Neural progenitor cell (in vitro differentiated cells): ENCODE results near the gene SLAMF6. TPM values are rescaled to one million over a fixed set of nuclear protein-coding genes. Genes with fewer than 3 reads are reported as not detected.

Experiments used
- DNase-seq: peaks from one replicate; pipeline ENCODE4 v3.0.0-alpha.2; 2016; ENCODE audit warnings: low spot score
- H2AFZ ChIP-seq: fragments of 200-600 bp; sonication (generic); replicated peaks from 2 replicates; pipeline ENCODE4 v1.6.1; 2016; ENCODE audit warnings: antibody characterized with exemption
- H3F3A ChIP-seq: fragments of 200-600 bp; sonication (generic); 2 replicates; pipeline ENCODE4 v1.6.1; 2016; ENCODE audit warnings: antibody characterized with exemption, low read depth
- H3K27ac ChIP-seq: fragments of 200-600 bp; sonication (generic); 2 replicates; pipeline ENCODE4 v1.5.1; 2016; ENCODE audit warnings: mild to moderate bottlenecking
- H3K27me3 ChIP-seq: fragments of 200-600 bp; sonication (generic); 2 replicates; pipeline ENCODE4 v1.6.1; 2016; ENCODE audit warnings: mild to moderate bottlenecking, moderate library complexity
- H3K36me3 ChIP-seq: fragments of 200-600 bp; sonication (generic); 2 replicates; pipeline ENCODE4 v1.5.1; 2016
- H3K4me1 ChIP-seq: fragments of 200-600 bp; sonication (generic); 2 replicates; pipeline ENCODE4 v1.6.1; 2016; ENCODE audit warnings: mixed run types
- H3K4me2 ChIP-seq: fragments of 200-600 bp; sonication (generic); 2 replicates; pipeline ENCODE4 v1.6.1; 2016
- H3K4me3 ChIP-seq: fragments of 200-600 bp; sonication (generic); 2 replicates; pipeline ENCODE4 v1.5.1; 2016
- H3K79me2 ChIP-seq: fragments of 200-600 bp; sonication (generic); 2 replicates; pipeline ENCODE4 v1.6.1; 2016; ENCODE audit warnings: low read depth
- H3K9ac ChIP-seq: fragments of 200-600 bp; sonication (generic); 2 replicates; pipeline ENCODE4 v1.6.1; 2016
- H3K9me3 ChIP-seq: fragments of 200-600 bp; sonication (generic); 2 replicates; pipeline ENCODE4 v1.5.1; 2016; ENCODE audit warnings: low read depth
- H4K20me1 ChIP-seq: fragments of 200-600 bp; sonication (generic); 2 replicates; pipeline ENCODE4 v1.6.1; 2016; ENCODE audit warnings: low read depth
- H3K27ac Mint-ChIP-seq: 3 replicates; pipeline ENCODE4 v1.8.0; 2021; ENCODE audit warnings: mixed read lengths
- H3K27me3 Mint-ChIP-seq: 2 replicates; pipeline ENCODE4 v1.8.0; 2022; ENCODE audit warnings: low read depth, mild to moderate bottlenecking, inconsistent platforms, moderate library complexity, mixed read lengths; ENCODE audit not compliant: insufficient read depth
- H3K36me3 Mint-ChIP-seq: 3 replicates; pipeline ENCODE4 v1.8.0; 2021; ENCODE audit warnings: mixed read lengths
- H3K4me1 Mint-ChIP-seq: 3 replicates; pipeline ENCODE4 v1.8.0; 2021; ENCODE audit warnings: mixed read lengths
- H3K4me3 Mint-ChIP-seq: 3 replicates; pipeline ENCODE4 v1.8.0; 2021; ENCODE audit warnings: mild to moderate bottlenecking, moderate library complexity, mixed read lengths
- H3K9me3 Mint-ChIP-seq: 3 replicates; pipeline ENCODE4 v1.8.0; 2020; ENCODE audit warnings: mixed read lengths
- CTCF ChIP-seq: fragments of 200-600 bp; sonication (generic); IDR thresholded peaks from 2 replicates; pipeline ENCODE4 v1.5.1; 2017; ENCODE audit warnings: antibody characterized with exemption, mild to moderate bottlenecking
- EZH2 ChIP-seq: fragments of 200-600 bp; sonication (generic); IDR thresholded peaks from 2 replicates; pipeline ENCODE4 v1.6.1; 2017; ENCODE audit warnings: antibody characterized with exemption, mild to moderate bottlenecking, moderate library complexity
- EZH2phosphoT487 ChIP-seq: fragments of 200-600 bp; sonication (generic); IDR thresholded peaks from 2 replicates; pipeline ENCODE4 v1.6.1; 2017; ENCODE audit warnings: antibody characterized with exemption
- total RNA-seq: library from RNA; depleted of rRNA; stranded (reverse); fragments of >200 nt; gene quantifications from 2 replicates; pipeline ENCODE4 v1.2.3, GENCODE V29; 2015; ENCODE audit warnings: low replicate concordance

The SLAMF6 gene
- total RNA-seq, 1 donor from 2014 or later = not detected

DNA sequence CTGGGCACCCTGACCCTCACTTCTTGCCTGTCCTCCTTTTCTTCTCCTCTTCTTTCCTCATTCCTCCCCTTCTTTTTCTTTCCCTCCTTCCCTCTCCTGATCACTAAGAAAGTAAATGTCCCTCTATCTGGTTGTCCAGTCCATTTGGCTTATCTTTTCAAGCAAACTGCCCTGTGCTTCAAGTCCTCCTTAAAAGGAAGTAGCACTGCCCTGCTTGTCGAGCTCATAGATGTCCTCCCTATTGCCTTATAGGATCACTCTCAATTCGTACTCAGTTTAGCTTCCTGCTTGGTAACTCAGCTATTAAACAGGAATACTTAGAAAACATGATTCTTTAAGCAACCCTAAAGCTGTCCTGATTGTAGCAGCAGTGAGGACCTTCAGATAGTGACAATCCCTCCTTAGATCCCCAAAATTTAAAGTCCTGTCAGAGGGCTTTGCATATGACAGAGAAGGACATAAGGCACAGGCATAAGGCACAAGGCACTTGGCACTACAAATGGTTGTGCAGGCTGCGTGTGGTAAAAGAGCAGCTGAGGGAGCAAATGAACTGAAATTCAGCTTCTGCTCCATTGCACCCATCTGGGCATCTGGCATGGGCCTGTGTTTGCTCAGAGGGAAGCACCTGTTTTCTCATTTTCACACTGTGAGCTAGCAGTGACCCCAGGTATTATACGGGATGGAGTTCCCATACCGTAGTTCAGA is 26.1 kb upstream of the SLAMF6 start:
- DNase-seq = no peak
- H3K4me1 Mint-ChIP-seq = no peaks in the 10 kb centered on the region
- Histone ChIP-seq H3K4me2 (no peak overlapping the region), H3K79me2 (no peaks in the 10 kb centered on the region), H2AFZ (no peak overlapping the region), H3K9me3 (no peaks in the 10 kb centered on the region), H3K4me3 (no peak overlapping the region), H3K27me3 (no peaks in the 10 kb centered on the region), H3F3A (no peaks in the 10 kb centered on the region), H3K4me1 (no peaks in the 10 kb centered on the region), H4K20me1 (no peaks in the 10 kb centered on the region), H3K36me3 (no peaks in the 10 kb centered on the region), H3K9ac (no peak overlapping the region), H3K27ac (no peak overlapping the region)
- no peaks in the 10 kb centered on the region for H3K36me3 Mint-ChIP-seq
- no peak overlapping the region for H3K4me3 Mint-ChIP-seq
- no peaks in the 10 kb centered on the region for H3K9me3 Mint-ChIP-seq
- H3K27ac Mint-ChIP-seq = no peak overlapping the region
- TF ChIP-seq EZH2phosphoT487 = no peak
- no peak for TF ChIP-seq CTCF
- TF ChIP-seq EZH2 = no peak
- H3K27me3 Mint-ChIP-seq = no peaks in the 10 kb centered on the region

- Histone ChIP-seq H3K27me3 (no peaks in the 10 kb centered on the region), H3K36me3 (no peaks in the 10 kb centered on the region), H3K4me2 (no peak overlapping the region), H3K9ac (no peak overlapping the region), H3K79me2 (no peaks in the 10 kb centered on the region), H3F3A (no peaks in the 10 kb centered on the region), H2AFZ (no peak overlapping the region), H3K27ac (no peak overlapping the region), H4K20me1 (no peaks in the 10 kb centered on the region), H3K9me3 (no peaks in the 10 kb centered on the region), H3K4me1 (no peaks in the 10 kb centered on the region), H3K4me3 (no peak overlapping the region)
- TF ChIP-seq EZH2phosphoT487 = no peak
- TF ChIP-seq EZH2 = no peak
- TF ChIP-seq CTCF = no peak
- Mint-ChIP-seq H3K27me3 (no peaks in the 10 kb centered on the region), H3K4me1 (no peaks in the 10 kb centered on the region), H3K9me3 (no peaks in the 10 kb centered on the region), H3K36me3 (no peaks in the 10 kb centered on the region), H3K27ac (no peak overlapping the region), H3K4me3 (no peak overlapping the region)
- no peak for DNase-seq
Observed at GRCh38 chr1:160548183-160548582, 25.1 kb upstream of the SLAMF6 start.

- DNase-seq = no peak
- Histone ChIP-seq H3K4me3 (no peak overlapping the region), H4K20me1 (no peaks in the 10 kb centered on the region), H3K27me3 (no peaks in the 10 kb centered on the region), H3K9me3 (no peaks in the 10 kb centered on the region), H3F3A (no peaks in the 10 kb centered on the region), H2AFZ (no peak overlapping the region), H3K9ac (no peak overlapping the region), H3K4me2 (no peak overlapping the region), H3K4me1 (no peaks in the 10 kb centered on the region), H3K27ac (no peak overlapping the region), H3K79me2 (no peaks in the 10 kb centered on the region), H3K36me3 (no peaks in the 10 kb centered on the region)
- Mint-ChIP-seq H3K27me3 (no peaks in the 10 kb centered on the region), H3K27ac (no peak overlapping the region), H3K4me3 (no peak overlapping the region), H3K4me1 (no peaks in the 10 kb centered on the region), H3K36me3 (no peaks in the 10 kb centered on the region), H3K9me3 (no peaks in the 10 kb centered on the region)
- TF ChIP-seq EZH2phosphoT487 = no peak
- TF ChIP-seq EZH2 = no peak
- TF ChIP-seq CTCF = no peak
Observed at GRCh38 chr1:160547422-160547821, 24.4 kb upstream of the SLAMF6 start.
